Measurements from ENCODE around the gene DCST2. TPM values are rescaled to one million over a fixed set of nuclear protein-coding genes. Genes with fewer than 3 reads are reported as not detected.

The DCST2 gene
- total and polyA plus RNA-seq, 2 donors (not counting 3 experiments of a cell fraction or from before 2014, with no cell fraction given): 0.29 to 0.51 TPM

DNA sequence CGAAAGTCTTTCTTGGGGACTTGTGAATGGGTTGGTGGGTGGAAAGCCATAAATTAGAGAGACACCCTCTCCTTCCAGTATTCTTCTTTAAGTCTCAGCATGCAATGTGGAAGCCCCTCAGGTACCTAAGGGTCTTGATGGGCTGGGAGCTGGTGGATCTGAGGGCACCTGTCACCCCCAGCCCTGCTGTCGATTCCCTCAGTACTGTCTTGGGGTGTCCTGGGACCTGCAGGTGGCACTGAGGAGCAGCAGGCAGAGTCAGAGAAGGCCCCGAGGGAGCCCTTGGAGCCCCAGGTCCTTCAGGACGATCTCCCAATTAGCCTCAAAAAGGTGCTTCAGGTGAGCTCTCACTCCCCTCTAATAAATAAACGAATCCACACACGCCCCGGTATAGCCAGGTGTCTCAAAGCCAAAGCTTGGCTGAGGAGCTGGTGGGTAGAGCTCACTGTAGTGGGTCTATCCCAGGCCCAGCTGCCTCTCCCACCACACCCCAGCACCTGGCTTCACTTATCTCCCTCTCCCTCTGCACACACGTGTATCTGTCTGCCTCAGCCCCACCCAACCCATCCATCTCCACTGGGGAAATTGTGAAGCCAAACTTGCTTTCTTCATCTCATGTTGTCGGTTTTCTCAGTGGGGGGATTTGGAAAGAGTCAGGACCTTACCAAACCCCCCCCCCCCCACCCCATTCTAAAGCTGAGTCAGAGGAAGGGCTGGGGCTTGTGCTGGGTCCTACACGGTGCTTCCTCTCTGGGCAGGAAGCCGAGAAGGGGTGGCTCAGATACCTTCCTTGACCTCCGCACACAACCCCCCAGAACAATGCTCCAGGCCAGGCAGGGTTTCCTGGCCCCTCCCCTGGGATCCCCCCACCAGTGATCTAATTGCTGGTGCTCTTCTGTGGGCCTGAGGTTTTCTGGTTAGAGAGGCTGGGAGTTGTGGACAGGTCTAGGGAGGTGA is 19.1 kb upstream of the DCST2 start:
- H3K4me2 ChIP-seq (ENCODE audit: insufficient read depth, low read length): peak overlapping the region; percentile 86
- DNase-seq (ENCODE audit: low read depth, low spot score): peak; percentile 59

More for the DNA sequence above, 19.1 kb upstream of the DCST2 start:
- TSS peak; percentile 7 for BruUV-seq (replicated peaks)
- TF ChIP-seq, protein P1, sequence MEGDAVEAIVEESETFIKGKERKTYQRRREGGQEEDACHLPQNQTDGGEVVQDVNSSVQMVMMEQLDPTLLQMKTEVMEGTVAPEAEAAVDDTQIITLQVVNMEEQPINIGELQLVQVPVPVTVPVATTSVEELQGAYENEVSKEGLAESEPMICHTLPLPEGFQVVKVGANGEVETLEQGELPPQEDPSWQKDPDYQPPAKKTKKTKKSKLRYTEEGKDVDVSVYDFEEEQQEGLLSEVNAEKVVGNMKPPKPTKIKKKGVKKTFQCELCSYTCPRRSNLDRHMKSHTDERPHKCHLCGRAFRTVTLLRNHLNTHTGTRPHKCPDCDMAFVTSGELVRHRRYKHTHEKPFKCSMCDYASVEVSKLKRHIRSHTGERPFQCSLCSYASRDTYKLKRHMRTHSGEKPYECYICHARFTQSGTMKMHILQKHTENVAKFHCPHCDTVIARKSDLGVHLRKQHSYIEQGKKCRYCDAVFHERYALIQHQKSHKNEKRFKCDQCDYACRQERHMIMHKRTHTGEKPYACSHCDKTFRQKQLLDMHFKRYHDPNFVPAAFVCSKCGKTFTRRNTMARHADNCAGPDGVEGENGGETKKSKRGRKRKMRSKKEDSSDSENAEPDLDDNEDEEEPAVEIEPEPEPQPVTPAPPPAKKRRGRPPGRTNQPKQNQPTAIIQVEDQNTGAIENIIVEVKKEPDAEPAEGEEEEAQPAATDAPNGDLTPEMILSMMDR (IDR thresholded peaks at IDR 0.05; ENCODE audit: extremely low read depth in 1 of 2, insufficient read depth in 1 of 2, low read depth in 1 of 2, low read length in 2 of 2): peak in 1 of 2 donors; percentile 46
- TF ChIP-seq JUN (IDR thresholded peaks at IDR 0.05; ENCODE audit: borderline replicate concordance, insufficient read depth, insufficient read length, low read depth): no peak
- TF ChIP-seq POLR2A (IDR thresholded peaks at IDR 0.05; ENCODE audit: low read depth, low read length): peak; percentile 68
- peak; percentile 15 for TF ChIP-seq POLR2AphosphoS5 (IDR thresholded peaks at IDR 0.05; ENCODE audit: insufficient read depth, low read depth, low read length)
- TF ChIP-seq, protein P2, sequence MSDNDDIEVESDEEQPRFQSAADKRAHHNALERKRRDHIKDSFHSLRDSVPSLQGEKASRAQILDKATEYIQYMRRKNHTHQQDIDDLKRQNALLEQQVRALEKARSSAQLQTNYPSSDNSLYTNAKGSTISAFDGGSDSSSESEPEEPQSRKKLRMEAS (IDR thresholded peaks at IDR 0.05; ENCODE audit: insufficient read depth, insufficient read length): no peak
- ChIA-PET CTCF (interaction anchor here (0.6 to 6.1 kb wide), 14 partner anchors 8 to 1884 kb away, joined by 3 to 59 read pairs (median 5); partner anchors contain the start of genes EFNA3, EFNA4, KRTCAP2 and LENEP), POLR2A (interaction anchor here (0.6 kb wide), 1 partner anchor 59 kb away, joined by 4 read pairs; no protein-coding TSS in a partner anchor)
- intact Hi-C loops (cut with micrococcal nuclease) (loop anchor here (1.0 kb wide), 2 partner anchors 9 to 33 kb away; no protein-coding TSS in a partner anchor), dilution Hi-C loops (cut with MboI; ENCODE audit: extremely low pct_ligation_motif_present, low sequenced_read_pairs) (no loop called here)
- H3K27me3 ChIP-seq (ENCODE audit: control insufficient read depth in 2 of 2, insufficient read depth in 2 of 2, low read length in 2 of 2): no peaks in the 10 kb centered on the region
- H3K9me3 ChIP-seq (replicated peaks; ENCODE audit: control insufficient read depth, insufficient read depth, low read length): no peaks in the 10 kb centered on the region
- H3K27ac ChIP-seq (ENCODE audit: insufficient read depth, low read depth, low read length): peak overlapping the region; percentile 48
- FAIRE-seq: peak; percentile 98
- no peaks in the 10 kb centered on the region for H3K9me1 ChIP-seq (replicated peaks; ENCODE audit: control insufficient read depth, extremely low read depth, insufficient read depth, low read length)
- peaks cover 24% of the 10 kb centered on the region for H3K4me1 ChIP-seq (ENCODE audit: control insufficient read depth, extremely low read depth, insufficient read depth, low read length)
- H3K36me3 ChIP-seq (ENCODE audit: control insufficient read depth in 2 of 2, extremely low read depth in 1 of 2, insufficient read depth in 2 of 2, low read length in 2 of 2): peaks cover 7 to 26% of the 10 kb centered on the region in 2 experiments
- peak overlapping the region; percentile 42 for H3K9ac ChIP-seq (replicated peaks; ENCODE audit: extremely low read depth, insufficient read depth, low read length)
- no peak overlapping the region for H2AFZ ChIP-seq (ENCODE audit: low read depth, low read length)
- no peaks in the 10 kb centered on the region for H4K20me1 ChIP-seq (replicated peaks; ENCODE audit: control insufficient read depth, extremely low read depth, insufficient read depth, low read length)
- H3K4me3 ChIP-seq (replicated peaks in 1 of 3; ENCODE audit: insufficient read depth in 1 of 3, low read depth in 1 of 3, low read length in 3 of 3): peak overlapping the region; percentile 66 to 75 (median 74)
- peaks cover 21% of the 10 kb centered on the region for H3K79me2 ChIP-seq (ENCODE audit: control insufficient read depth, insufficient read depth, low read length)

All from endothelial cell of umbilical vein (primary cell).